ENCODE data around the gene ACTA2.
"Not testable (repeated sequence)": the region's sequence is repeated elsewhere in the genome, so short reads cannot be mapped to it uniquely, and the experiment has no call there.

Gene ACTA2

DNA sequence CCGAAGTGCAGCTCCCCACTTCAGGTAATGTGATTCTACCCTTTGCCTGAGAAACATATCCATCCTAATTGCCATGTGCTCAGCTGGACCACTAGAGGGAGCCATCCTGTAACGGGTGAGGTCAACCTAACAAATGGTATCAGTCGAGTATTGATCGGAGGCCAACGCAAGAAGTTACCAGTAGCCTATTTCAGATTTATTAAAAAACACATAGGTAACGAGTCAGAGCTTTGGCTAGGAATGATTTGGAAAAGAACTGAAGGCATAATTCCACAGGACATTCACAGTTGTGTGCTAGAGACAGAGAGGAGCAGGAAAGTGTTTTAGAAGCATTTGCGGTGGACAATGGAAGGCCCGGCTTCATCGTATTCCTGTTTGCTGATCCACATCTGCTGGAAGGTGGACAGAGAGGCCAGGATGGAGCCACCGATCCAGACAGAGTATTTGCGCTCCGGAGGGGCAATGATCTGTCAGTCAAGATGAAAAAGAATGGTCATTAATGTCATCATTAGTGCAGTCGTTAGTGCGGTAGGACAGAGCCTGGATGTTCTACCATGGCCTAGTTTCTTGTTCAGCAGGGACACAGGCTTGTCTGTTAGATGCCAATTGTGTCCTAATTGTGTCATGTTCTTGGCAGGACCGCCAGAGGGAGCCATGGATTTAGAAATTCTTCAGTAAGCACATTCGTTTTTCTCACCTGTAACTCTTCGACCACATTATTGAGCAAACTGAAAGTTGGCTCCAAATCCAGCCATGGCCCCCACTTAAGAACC, 17.5 kb downstream of the ACTA2 start:
- Histone ChIP-seq H3K4me3 (peak overlapping the region; percentile 36), H3K27ac (peak overlapping the region in 1 of 2 donors; percentile 82)
- TF ChIP-seq, protein P1, sequence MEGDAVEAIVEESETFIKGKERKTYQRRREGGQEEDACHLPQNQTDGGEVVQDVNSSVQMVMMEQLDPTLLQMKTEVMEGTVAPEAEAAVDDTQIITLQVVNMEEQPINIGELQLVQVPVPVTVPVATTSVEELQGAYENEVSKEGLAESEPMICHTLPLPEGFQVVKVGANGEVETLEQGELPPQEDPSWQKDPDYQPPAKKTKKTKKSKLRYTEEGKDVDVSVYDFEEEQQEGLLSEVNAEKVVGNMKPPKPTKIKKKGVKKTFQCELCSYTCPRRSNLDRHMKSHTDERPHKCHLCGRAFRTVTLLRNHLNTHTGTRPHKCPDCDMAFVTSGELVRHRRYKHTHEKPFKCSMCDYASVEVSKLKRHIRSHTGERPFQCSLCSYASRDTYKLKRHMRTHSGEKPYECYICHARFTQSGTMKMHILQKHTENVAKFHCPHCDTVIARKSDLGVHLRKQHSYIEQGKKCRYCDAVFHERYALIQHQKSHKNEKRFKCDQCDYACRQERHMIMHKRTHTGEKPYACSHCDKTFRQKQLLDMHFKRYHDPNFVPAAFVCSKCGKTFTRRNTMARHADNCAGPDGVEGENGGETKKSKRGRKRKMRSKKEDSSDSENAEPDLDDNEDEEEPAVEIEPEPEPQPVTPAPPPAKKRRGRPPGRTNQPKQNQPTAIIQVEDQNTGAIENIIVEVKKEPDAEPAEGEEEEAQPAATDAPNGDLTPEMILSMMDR (IDR thresholded peaks at IDR 0.05) = peak; percentile 64
- peak; percentile 85 for DNase-seq (ENCODE audit: low spot score)

DNA sequence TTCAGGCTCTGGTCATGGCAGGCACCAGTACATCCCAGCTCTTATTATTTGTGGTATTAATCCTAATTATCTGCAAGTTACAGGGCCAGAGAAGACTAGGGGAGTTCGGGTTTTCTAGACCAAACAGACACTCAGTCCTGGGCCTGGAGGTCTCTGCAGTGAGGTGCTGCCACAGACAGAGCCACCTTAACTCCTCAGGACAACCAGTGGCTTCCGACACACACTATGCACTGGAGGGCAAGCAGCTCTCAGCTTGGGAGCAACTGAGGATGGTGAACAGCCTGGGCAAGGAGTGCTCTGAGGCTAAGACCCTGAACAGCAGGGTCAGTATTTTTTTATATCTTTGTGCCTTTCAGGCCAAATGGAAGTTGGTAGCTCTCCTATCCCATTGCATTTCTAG, 19.0 kb downstream of the ACTA2 start:
- peak overlapping the region; percentile 19 to 84 for H3K27ac ChIP-seq
- no peak overlapping the region for H3K4me3 ChIP-seq
- TF ChIP-seq, protein P1 (IDR thresholded peaks at IDR 0.05) = no peak
- no peak for DNase-seq (ENCODE audit: low spot score)

DNA sequence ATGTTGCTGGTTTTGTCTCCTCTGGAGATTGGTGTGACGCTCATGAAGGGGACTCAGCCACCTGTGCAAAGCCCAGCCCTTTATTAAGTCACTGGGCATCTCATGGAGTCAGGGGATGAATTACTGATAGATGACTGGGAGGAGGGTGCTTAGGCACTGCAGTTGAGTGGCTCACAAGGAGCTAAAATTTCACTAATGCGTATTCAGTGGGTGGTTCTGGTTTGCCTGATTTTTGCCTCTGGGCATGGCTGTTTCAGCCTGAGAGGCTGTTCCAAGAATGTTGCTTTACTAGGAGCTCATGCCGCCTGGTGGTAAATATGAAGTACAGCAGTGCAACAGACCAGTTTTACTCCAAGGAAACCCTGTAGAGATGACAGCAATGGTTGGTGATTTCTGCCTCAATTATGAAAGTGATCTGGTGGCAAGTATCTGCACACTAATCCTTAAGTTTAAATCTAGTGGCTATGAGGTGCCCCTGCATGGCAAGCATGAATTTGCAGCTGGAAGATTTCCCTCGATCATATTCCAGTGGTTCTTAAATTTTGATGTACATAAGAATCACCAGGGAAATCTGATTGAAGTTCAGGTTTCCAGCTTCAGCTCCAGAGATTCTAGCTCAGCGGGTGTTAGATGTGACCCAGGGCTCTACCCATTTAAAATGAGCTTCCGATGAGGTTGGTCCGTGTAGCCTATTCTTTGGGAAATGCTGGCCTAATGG, 19.9 kb downstream of the ACTA2 start:
- TF ChIP-seq, protein P1 (IDR thresholded peaks at IDR 0.05) = peak; percentile 76
- H3K27ac ChIP-seq = peak overlapping the region; percentile 68 to 84
- no peak overlapping the region for H3K4me3 ChIP-seq
- DNase-seq (ENCODE audit: low spot score) = no peak

DNA sequence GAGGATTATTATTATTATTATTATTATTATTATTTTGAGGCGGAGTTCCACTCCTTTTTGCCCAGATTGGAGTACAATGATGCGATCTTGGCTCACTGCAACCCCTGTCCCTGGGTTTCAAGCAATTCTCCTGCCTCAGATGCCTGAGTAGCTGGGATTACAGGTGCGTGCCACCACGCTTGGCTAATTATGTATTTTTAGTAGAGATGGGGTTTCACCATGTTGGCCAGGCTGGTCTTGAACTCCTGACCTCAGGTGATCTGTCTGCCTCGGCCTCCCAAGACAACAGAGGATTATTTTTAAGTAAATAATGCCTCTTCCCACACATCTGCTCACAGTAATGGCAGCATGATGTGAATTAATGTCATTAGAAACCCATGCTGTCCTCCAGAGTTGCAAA, 20.5 kb downstream of the ACTA2 start:
- peak overlapping the region; percentile 68 to 84 for H3K27ac ChIP-seq
- not testable (repeated sequence) for H3K4me3 ChIP-seq; DNase-seq (ENCODE audit: low spot score)

DNA sequence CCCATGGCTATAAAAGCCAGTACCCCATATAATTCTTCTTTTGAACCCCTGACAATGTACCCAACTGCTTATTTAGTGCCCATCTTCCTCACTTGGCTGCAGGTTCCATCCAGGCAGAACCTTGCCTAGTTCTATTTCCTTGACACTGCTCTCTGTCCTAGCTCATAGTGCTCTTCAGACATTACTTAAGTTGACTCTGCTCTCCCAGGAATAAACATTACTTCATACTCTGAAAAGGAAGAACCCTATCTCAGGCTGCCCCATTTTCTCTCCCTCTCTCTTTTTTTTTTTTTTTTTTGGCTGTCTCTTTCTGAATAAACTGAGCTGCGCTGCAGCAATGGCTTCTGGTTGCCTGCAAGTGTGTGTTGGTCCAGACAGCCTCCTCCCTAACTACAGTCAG, 21.0 kb downstream of the ACTA2 start:
- H3K4me3 ChIP-seq = no peak overlapping the region
- no peak for DNase-seq (ENCODE audit: low spot score)

DNA sequence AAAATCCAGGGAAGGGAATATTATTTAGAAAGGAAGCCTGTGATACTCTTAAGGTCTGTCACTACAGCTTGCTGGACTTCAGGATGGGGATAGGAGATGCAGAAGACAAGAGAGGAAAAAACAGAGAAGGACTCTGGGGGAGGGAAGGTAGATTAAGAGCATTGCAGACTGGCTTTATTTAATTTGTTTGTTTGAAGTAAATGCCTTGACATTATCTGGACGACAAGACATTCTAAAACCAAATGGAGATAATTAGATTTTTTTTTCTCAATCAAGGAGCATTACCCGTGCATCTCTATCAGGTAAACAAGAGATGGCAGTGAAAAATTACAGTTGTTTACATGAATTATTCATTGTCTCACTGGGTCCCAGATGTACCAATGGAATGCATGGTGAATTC, 24.3 kb downstream of the ACTA2 start:
- no peak for DNase-seq (ENCODE audit: low spot score)
- TF ChIP-seq, protein P1 (IDR thresholded peaks at IDR 0.05) = no peak
- Histone ChIP-seq H3K4me3 (no peak overlapping the region), H3K27ac (no peak overlapping the region)

More for the DNA sequence above, 21.0 kb downstream of the ACTA2 start:
- TF ChIP-seq, protein P1 (IDR thresholded peaks at IDR 0.05) = no peak
- H3K27ac ChIP-seq = peak overlapping the region; percentile 59 to 68

DNA sequence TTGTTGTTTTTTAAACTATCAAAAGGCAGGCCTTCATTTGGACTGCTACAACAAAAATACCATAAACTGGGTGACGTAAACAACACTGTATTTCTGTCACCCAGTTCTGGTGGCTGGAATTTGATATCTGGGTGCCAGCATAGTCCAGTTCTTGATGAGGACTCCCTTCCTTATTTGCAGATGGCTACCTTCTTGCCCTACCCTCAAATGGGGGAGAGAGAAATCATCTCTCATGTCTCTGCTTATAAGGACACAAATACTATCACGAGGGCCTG, 25.2 kb downstream of the ACTA2 start:
- DNase-seq (ENCODE audit: low spot score) = no peak
- TF ChIP-seq, protein P1 (IDR thresholded peaks at IDR 0.05) = no peak
- peak overlapping the region in 1 of 2 donors; percentile 73 for H3K27ac ChIP-seq
- H3K4me3 ChIP-seq = no peak overlapping the region

Measured in coronary artery (tissue), 2 donors.